ES-I3 (cell line): ENCODE measurements around the gene CCDC88C.

ENCODE experiments used
- H3K36me3 ChIP-seq: 2 replicates; pipeline ENCODE4 v1.6.1; 2013; ENCODE audit warnings: mild to moderate bottlenecking, low read length, control low read depth, moderate library complexity; ENCODE audit not compliant: insufficient read depth
- H3K4me1 ChIP-seq: 2 replicates; pipeline ENCODE4 v1.6.1; 2013; ENCODE audit warnings: mild to moderate bottlenecking, control low read depth, low read length; ENCODE audit not compliant: insufficient read depth
- H3K9ac ChIP-seq: 2 replicates; pipeline ENCODE4 v1.6.1; 2013; ENCODE audit warnings: low read depth, mild to moderate bottlenecking, low read length, moderate library complexity
- H3K9me3 ChIP-seq: 2 replicates; pipeline ENCODE4 v1.6.1; 2013; ENCODE audit warnings: mild to moderate bottlenecking, low read length, moderate library complexity; ENCODE audit not compliant: control insufficient read depth, insufficient read depth

The CCDC88C gene

DNA sequence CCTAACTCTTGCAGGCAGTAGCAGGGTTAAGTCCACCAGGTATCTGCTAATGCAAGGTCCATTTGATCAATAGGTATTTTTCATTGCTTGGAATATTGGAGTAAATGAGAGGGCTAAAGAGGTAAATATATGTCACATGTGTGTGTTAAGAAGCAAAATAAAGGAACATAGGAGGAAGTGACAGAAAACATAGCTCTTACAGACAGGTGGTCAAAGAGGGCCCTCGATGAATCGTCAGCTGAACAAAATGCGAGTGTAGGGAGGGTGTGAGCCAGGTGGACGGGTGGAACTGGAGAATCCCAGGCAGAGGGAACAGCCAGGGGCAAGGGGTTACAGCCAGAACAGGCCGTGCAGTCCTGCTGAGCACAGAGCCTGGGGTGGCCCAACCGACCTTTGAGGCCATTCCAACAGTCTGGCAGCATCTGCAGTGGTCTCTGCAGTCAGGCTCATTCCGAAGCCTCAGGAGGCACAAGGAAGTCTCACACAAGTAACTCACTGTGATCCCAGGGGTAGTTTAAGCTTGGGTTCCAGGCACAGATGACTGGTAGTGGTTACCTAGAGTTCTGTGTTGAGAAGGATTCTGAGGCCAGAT, 43.2 kb downstream of the CCDC88C start:
- Histone ChIP-seq H3K36me3 (no peaks in the 10 kb centered on the region), H3K9me3 (no peaks in the 10 kb centered on the region), H3K9ac (no peak overlapping the region), H3K4me1 (peaks cover 28% of the 10 kb centered on the region; the same call in 1 of the 2 replicates)

DNA sequence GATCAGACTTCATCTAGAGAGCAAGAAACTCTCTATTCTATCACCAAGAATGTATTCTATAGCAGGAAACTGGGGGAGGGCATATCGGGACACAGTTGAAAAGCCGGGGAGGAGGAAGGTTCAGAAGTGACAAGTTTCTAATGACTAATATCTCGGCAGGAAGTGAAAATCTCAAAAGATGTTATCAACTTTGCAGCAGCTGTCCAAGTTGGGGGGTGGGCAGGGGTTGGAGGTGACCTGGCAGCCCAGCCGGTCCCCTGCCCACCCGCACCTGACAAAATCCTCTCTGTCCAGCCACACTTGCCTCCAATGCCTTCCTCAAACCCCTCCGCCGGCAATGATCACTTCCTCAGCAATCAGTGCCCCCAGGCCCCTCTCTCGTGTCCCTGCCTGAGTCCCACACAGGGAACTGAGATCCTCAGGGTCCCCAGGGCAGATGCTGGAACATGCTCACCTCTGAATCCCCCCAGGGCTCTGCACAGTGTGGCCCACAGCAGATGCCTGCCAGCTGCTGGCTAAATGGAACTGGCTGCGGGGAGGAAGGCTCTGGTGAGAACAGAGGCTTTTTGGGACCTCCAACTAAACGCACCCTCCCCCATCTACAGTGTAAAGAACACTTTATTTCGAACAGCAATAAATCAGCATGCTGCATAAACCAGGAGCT, 43.9 kb downstream of the CCDC88C start:
- Histone ChIP-seq H3K9me3 (no peaks in the 10 kb centered on the region), H3K36me3 (no peaks in the 10 kb centered on the region), H3K9ac (no peak overlapping the region), H3K4me1 (peaks cover 28% of the 10 kb centered on the region; the same call in 1 of the 2 replicates)

DNA sequence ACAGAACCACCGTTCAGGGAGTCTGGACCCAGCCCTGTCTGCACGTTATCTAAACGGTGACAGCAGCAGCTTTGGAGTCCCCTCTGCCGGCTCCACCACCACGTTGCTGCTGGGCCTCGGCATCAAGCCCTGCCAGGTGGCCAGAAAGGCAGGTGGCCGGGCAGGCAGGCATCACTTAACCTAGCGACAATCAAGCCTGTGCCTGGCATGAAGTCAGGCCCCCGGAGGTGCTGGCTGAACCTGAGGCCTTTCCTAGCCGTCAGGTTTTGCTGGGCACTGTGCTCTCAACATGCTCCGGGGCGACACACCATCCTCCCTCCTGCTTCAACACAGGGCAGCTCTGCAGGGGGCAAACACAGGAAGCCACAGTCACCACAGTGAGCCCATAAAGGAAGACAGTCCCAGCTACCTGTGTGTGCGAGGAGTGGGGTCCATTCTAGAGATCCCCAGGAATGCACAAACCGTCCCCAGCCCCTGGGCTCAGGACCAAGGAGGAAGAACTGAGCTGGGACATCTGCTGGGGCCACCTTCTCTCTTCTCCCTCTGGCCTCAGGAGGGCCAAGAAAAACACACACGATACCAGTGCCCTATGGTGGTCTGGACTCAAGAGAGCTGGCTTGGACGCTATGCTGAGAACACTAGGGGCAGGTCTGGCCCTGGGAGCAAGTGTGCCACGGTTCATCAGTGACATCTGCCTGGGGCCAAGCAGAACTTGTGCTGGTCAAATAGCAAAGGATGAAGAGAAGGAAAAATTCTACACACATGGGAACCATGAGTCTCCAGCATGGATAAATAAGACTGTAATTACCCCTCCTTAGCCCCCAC, 44.7 kb downstream of the CCDC88C start:
- H3K36me3 ChIP-seq: no peaks in the 10 kb centered on the region
- H3K4me1 ChIP-seq: peaks cover 24% of the 10 kb centered on the region; the same call in 1 of the 2 replicates
- H3K9me3 ChIP-seq: no peaks in the 10 kb centered on the region
- no peak overlapping the region for H3K9ac ChIP-seq

DNA sequence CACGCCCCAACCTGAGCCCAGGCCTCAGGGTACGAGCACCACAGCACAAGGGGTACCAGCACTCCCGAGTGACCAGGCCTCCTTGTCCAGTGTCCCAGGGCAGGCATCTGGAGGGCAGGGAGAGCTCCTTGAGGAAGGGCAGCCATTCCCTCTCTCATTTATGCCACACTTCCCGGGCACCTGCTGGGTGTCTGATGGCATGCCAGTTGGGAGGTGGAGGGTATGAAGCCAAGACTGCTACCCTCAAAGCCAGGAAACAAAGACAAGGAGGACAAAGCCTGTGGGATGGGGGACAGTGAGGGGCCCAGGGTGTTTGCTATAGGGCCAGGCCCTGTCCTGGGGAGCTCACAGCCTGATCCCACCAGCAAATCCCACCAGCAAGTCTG, 45.6 kb downstream of the CCDC88C start:
- Histone ChIP-seq H3K9ac (no peak overlapping the region), H3K9me3 (no peaks in the 10 kb centered on the region), H3K4me1 (peaks cover 20% of the 10 kb centered on the region; the same call in 1 of the 2 replicates)

DNA sequence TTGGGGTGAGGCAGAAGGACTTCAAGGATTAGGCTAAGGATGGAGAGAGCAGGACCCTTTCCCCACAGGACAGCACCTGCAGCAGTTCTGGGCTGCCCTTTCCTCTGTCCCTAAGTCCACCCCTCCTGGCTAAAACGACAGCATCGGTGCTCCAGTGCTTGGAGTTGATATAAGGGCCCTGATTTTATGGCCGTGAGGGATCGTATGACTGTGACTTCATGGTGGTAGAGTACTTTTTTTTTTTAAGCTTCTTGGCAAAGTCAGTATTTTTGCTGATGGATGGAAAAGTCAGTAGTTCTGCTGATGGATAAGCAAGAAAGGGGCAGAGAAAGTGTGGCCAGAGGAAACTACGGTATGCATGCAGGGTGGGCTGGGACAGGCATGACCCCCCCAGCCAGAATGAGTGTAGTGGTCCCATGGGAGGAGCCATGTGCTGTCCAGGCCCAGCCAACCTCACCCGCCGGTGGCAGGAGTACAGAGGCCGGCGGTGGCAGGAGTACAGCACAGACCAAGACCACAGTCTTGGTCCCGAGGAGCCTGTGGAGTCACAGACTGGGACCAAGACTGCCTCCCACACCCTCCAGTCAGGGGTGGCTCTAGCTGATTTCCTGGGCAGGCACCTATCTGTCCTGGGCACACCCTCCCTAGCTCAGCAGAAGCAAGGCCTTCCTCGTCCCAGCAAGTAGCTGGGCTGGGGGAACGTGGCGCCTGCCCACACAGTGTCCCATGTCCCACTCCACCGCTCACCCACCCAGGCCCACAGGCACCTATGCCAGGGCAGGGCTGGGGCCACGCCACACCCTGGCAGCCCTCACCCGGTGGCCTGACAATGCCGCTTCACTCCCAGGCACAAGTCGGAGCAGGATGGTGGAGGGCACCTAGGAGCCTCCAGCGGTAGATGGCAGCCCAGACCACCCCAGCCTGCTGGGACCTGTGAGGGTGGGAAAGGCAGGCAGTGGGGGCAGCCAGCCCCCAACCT, 46.3 kb downstream of the CCDC88C start:
- Histone ChIP-seq H3K9ac (no peak overlapping the region), H3K4me1 (peaks cover 20% of the 10 kb centered on the region; the same call in 1 of the 2 replicates), H3K9me3 (no peaks in the 10 kb centered on the region), H3K36me3 (no peaks in the 10 kb centered on the region)

More for the DNA sequence above, 45.6 kb downstream of the CCDC88C start:
- no peaks in the 10 kb centered on the region for H3K36me3 ChIP-seq

DNA sequence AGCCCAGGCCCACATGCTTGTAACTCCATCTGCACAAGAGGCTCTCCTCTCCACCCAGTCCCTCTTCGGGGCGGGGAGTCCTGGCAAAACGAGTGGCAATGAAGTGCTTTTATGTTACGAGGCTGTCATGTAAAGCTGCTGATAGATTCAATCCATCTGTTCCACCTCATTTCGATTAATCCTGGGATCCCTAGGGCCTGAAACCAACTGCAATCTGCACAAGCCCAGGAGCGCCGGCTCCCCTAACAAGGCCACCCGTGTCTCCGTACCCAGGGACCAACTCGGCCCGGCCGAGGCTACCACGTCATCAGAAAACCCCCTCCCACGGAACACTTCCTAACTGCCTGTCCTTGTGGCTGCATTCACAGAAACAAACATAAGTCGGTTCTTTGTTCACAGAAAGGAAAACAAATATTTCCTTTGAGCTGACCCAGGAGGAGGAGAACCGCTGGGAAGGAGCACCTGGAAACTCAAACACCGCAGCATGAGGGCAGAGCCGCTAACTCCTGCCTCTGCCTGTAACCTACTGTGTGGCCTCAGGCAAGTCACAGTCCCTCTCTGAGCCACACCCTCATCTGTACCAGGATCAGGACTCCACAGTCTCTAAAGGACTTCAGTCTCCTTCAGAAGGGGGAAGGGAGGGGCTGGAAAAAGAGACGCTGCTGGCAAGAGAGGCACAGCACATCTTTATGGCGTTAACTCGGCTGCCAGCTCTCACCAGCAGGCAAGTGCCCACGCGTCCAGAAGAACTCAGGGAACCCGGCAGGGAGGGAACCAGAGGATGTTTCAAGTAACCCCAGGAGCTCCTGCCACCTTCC, 47.8 kb downstream of the CCDC88C start:
- Histone ChIP-seq H3K9me3 (no peaks in the 10 kb centered on the region), H3K9ac (no peak overlapping the region), H3K36me3 (no peaks in the 10 kb centered on the region), H3K4me1 (peaks cover 18% of the 10 kb centered on the region; the same call in 1 of the 2 replicates)

DNA sequence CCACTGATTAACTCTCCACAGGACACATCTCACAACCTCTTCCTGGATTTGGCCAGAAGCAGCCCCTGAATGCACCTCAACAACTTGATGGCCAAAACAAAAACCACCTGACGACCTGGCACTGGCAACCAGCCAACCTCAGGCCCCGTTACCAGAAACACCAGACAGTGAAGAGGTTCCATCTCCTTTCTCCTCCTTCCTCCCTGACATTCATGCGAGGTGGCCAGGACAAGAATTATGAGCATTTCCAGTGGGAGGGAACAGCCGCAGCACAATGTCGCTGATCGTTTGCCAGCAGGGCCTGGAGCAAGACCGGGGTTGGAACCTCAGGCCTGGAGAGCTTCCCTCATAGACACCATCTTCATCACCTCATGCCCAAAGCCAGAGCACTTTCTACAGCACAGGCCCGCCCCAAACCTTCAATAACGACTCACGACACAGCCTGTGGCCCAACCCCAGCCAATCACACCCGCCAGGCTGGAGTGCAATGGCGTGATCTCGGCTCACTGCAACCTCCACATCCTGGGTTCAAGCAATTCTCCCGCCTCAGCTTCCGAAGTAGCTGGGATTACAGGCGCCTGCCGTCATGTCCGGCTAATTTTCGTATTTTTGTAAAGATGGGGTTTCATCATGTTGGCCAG, 48.7 kb downstream of the CCDC88C start:
- Histone ChIP-seq H3K9ac (no peak overlapping the region), H3K36me3 (no peaks in the 10 kb centered on the region), H3K9me3 (no peaks in the 10 kb centered on the region), H3K4me1 (peaks cover 18% of the 10 kb centered on the region; the same call in 1 of the 2 replicates)

DNA sequence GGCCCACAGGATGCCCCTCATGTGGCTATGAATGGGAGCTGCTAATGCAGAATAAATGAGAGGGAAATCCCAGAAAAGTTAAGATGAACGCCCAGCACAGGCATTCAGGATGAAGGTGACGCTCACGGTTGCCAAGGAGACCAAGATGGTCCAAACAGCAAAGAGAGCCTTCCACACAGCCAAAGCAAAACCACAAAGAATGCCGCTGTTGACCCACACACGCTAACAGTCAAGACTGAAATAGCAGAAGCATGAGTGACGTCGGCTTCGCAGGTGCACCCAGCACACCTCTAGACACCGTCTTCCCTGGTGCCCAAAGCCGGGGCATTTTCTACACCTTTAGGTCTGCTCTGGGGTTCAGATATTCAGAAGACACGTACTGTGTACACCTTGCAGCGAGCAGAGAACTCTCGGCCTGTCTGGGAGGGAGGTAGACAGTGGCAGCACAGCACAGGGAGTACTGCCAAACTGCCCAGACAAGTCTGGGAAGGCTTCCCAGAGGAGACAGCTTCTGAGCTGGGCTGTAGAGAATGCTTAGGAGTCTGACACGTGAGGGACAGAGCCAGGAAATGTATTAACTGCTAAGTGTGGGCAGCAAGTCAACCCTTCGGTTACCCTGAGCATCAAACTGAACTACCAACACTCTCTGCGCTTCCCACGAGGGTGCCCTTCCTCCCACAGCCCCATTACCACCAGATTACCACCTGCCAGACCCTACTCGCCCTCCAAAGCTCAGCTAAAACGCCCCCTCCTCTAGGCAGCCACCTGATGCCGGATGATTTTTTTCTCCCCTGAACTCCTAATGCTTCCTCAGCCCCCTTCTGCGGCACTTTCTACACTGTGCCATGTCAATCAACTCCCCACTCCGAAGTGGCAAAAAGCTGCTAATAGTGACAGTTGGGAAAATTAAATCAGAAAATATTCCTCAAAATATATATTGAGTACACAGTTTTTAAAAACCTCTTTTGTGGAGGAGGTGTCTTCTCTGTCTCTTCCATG, 50.1 kb downstream of the CCDC88C start:
- Histone ChIP-seq H3K9ac (no peak overlapping the region), H3K9me3 (no peaks in the 10 kb centered on the region), H3K36me3 (no peaks in the 10 kb centered on the region), H3K4me1 (peaks cover 15% of the 10 kb centered on the region)

DNA sequence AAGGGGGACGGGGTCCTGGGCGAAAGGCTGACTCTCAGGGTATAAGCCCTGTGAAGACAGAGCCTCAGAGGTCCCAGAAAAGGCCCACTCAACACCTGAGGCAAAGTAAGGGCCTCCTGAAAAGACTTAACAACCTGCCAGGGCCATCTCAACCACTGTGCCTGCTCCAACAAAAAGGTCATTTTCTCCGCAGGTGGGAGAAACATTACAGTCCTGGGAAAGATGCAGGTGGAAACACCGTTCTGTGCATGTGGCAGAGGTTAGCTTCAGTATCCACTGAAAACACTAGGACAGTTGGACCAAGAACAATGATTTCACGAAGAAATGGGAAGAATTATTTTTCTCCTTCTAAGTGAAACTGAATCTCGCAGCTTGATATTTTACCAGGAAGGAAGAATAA, 50.9 kb downstream of the CCDC88C start:
- peaks cover 15% of the 10 kb centered on the region for H3K4me1 ChIP-seq
- no peaks in the 10 kb centered on the region for H3K9me3 ChIP-seq
- no peak overlapping the region for H3K9ac ChIP-seq
- no peaks in the 10 kb centered on the region for H3K36me3 ChIP-seq

DNA sequence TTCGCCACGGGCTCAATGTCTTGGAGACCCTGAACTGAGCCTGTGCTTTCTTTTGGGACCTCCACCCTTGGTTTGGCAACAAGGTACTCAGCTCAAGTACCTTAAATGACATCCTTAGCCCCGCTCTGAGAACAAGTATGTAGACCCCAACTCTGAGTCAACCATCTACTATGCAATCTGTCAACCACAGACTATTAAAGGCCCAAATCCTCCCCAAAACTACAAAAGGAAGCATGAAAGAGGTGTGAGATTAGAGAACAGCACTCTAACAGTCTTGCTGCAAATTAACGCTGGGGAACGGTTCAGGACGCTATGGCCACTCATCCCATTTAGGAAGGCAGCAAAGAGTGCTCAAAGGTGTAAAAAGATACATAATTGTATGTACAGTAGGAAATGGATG, 52.1 kb downstream of the CCDC88C start:
- Histone ChIP-seq H3K9ac (no peak overlapping the region), H3K9me3 (no peaks in the 10 kb centered on the region), H3K4me1 (peaks cover 12% of the 10 kb centered on the region), H3K36me3 (no peaks in the 10 kb centered on the region)

DNA sequence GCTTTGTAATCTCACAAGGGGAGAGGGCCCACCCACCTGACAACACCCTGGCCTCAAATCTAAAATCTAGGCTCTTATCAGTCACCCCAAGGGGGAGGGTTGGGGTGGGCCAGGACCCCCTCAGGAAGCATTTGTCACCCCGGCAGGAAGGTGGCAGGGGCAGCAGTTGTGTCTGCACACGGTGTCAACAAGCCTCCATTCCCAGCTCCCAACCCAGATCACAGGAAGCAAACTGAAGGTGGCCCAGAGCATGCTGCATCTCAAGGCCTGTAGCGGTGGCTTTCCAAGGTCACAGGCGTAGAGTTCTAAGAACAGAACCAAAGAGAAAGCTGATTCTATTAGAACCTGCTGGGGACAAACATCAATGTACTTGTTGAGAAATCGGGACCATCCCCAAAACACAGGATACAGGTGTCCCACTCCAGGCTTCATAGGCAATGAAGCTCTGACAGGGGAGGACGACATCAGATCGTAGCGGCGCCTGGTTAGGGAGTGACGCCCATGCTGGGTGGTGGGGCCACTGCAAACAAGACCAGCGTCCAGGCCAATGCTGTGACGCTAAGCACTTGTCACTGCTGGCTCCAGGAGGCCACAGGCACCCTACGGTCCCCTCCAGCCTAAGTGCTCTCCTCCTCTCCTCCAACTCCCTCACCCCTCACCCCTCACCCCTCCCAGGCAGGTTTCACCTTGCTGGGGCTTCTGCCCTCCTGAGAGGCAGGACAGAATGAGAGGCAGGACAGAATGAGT, 52.9 kb downstream of the CCDC88C start:
- H3K4me1 ChIP-seq: peaks cover 12% of the 10 kb centered on the region
- H3K9ac ChIP-seq: no peak overlapping the region
- H3K36me3 ChIP-seq: no peaks in the 10 kb centered on the region
- H3K9me3 ChIP-seq: no peaks in the 10 kb centered on the region
